DMS53 treated with DMSO at 0.1 percent for 48 hours (cell line): Measurements from ENCODE around the gene LPAR3.
A peak's percentile ranks its signal among the peaks of the same experiment; 100 is the strongest.

Experiments used
- DNase-seq: peaks from one replicate; lab custom pipeline; 2025; ENCODE audit not compliant: unreplicated experiment; lab: John Stamatoyannopoulos, UW

LPAR3 gene

DNA sequence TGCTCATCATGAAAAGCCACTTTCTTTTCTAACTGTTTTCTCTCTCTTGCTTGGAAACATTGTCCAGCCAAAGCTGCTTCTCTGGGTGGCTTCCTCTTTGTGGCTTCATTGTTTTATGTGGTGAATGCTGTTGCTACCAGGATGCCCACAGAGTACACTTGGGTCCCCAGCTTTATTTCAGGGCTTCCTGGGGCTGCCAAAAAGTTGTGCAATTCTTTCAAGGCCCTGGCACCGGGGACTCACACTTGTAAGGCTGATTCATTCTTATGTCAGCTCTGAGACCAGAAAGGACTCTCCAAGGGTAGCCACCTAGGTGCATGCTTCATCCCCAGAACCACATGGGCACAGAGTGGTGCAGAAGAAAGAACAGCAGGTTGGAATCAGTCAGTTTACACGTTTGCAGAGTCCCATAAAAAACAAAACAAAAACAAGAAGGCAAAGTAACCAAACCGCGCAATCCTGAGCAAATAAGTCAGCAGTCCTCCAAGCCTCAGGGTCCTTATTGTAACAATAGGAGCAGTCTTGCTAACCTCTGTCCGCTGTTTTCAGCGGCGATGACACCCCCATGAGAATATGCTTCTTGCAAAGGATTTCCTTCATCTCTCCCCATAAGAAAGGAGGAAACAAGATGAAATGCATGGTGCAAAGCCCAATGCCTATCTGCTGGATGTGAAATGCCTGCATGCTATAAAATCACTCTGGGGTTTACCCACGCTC, 112.8 kb downstream of the LPAR3 start:
- no peak for DNase-seq

DNA sequence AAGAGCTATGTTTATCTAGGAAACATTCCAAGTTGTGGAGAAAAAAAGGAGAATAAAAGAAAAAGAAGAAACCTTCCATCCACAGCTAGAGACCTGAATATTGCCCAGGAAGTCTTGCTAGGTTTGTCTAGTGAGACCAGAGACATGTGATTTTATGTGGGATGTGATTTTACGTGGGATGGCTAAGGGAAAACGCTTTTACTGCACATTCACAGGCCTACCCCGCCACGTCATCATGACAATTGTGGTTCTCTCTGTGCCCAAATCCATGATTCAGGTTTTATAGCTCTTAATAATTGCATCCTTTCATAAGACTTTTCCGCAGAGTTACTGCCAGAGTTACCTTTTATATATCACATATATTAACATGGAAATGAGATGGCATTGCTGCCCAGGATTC, 116.4 kb downstream of the LPAR3 start:
- no peak for DNase-seq

DNA sequence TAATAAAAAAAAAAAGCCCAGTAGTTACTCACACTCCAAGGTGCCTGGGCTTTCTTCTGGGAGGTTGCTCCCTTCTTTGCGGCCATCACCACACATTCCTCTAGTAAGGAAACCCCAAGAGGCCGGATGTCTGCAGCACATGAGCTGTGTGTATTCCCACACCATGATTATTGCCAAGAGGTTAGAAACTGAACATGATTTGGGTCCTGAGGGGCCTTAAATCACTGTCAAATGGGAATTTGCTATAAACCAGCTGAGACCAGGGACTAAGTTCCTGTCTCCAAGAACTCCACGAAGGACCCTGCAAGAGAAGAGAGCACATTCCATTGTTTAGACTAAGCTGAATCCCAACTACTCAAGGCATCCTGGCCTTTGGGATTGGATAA, 117.5 kb downstream of the LPAR3 start:
- no peak for DNase-seq

DNA sequence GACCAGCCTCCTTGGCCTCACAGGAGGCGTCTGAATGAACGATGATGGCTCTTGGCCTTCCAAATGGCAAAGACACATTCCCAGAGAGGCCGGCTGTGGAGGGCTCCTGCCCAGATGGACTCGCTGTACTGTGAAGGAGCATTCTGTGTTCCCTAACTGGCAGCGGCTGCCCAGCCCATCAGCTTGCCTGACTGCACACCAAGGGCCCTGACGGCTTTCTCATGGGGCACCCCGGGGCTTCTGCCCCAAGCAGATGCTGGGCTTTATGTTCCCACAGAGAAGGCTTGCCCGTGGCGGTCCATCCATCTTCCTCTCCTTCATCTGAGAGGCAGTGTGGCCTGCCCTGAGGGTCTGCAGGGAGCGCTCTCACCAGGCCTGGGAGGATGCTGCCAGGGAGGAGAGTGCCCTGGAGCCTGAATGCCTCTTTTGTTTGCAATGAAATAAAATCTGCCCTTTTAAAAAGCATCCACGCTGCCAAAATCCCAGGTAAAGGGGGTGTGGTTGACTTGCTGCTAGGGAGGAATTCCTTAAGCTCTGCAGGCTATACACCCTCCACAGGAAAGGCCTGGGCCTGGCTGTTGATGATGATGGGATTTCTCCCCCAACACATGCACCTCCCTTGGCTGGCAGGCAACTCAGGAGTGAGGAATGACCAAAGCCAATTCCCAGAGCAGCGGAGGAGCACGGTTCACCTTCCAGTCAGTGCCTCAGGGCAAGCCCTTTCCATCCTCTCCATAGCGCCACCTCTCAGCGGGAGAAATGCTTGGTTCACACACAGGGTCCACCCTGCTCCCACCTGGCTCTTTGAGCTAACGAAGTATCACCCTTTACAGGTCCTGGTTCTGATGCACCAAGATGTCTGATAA, 118.1 kb downstream of the LPAR3 start:
- DNase-seq = no peak

DNA sequence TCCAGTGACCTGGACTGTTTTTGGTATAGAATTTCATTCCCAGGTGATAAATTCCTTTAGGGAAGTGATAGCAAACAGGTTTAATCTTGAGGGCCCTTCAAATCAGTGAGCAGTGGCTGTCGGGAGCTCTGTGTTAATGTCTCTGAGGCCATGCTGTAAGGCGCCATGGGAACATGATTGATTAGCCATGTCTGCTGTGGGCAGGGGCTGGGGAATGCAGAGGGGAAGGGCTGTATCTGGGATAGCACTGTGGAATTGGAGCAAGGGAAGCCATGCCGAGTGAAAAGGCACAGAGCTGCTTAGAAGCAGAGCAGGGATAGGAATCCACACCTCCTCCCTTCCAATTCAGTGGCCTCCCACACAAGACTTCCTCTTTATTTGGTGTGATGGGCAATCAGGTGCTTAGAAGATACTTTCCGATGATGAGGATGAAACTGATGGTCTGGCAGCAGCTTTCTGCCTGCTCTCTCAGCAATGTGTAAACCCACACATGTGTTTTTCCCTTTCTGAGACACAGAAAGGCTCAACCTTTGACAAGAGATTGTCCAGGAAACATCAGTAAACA, 119.0 kb downstream of the LPAR3 start:
- no peak for DNase-seq

DNA sequence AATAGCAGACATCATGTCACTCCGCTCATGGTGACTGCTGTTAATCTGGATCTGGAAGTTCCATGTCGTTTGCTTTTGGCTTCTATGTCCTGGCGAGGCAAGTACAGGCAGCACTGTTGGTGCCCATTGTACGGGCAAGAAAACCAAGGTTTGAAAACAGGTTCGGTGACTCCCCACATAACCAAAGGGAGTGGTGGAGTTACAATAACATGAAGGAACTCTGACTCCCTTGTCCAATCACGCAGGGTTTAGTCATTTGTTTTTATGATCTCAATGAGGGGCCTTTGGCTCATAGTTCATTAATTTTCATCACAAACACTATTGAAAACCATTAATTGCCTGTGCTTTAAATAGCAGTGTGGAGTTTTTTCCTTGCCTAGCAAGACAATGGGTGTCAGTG, 119.8 kb downstream of the LPAR3 start:
- DNase-seq = no peak

DNA sequence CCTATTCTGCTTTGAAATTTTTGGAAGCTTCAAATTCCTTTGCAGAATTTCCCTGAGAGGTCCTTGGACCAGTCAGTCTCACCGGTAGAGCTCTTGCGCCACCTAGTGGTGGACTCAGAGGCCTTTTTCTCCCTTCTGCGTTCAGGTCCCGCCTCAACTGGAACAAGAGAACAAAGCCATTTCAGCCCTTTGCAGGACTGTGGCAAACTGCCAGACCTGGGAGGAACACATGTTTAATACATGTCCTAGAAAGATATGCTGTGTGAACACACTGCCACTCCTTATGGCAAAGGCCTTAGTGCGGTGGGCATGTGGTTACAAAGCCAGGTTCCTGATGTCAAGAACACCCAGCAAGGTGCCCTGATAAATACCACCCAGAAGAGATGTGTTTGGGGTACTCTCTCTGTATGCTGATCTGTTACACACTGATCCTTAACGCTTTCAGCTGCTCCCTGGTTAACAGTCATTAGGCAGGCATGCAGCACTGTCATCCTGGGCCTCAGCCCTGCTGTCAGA, 120.5 kb downstream of the LPAR3 start:
- DNase-seq = peak; percentile 83

DNA sequence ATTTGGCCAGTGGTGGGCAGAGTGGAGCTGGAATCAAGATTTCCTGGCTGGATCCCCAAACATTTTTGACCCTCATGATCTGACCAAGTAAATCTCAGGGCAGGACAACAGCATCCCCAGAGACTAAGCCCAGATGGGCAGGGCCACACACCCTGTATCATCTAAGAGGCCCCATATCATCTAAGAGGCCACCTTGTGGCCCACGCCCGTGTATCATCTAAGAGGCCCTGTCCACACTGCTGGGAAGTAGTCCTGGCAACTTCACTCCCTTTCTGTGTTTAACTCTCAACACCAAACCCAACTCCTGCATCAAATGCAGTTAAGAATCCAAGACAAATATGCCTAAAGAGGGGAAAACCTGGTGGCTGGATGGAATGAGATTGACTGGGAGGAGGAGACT, 121.1 kb downstream of the LPAR3 start:
- DNase-seq = no peak

DNA sequence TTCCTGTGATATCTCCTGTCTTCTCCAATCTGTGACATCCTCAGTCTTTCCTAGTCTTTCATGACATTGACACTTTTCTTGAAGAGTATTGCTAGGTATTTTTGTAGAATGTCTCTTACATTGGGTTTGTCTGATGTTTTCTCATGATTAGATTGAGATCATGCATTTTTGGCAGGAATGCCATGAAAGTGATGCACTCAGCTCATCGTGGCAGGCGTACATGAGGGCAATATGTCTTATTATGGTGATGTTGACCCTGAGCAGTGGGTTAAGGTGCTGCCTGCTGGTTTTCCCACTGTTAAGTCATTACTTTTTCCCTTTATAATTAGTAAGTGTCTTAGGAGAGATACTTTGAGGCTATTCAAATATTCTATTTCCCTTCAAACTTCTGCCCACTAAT, 122.5 kb downstream of the LPAR3 start:
- DNase-seq = no peak

DNA sequence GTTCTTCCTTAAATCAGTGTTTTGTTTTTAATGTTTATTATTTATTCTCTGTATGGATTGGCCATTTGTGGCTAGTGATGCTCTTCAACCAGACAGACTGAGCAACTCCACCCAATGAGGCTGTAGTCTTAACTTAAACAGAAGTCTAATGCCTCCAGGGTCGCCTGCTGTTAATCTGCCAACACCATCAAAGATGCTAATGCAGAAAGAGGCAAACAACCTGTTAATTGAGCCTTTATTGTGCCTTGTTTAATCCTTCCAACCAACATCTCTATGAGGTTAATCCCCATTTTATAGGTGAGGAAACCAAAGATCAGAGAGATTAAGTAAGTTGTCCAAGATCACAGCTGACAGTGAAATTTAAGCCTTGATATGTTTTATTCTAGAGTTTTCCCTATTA, 123.4 kb downstream of the LPAR3 start:
- DNase-seq = no peak

DNA sequence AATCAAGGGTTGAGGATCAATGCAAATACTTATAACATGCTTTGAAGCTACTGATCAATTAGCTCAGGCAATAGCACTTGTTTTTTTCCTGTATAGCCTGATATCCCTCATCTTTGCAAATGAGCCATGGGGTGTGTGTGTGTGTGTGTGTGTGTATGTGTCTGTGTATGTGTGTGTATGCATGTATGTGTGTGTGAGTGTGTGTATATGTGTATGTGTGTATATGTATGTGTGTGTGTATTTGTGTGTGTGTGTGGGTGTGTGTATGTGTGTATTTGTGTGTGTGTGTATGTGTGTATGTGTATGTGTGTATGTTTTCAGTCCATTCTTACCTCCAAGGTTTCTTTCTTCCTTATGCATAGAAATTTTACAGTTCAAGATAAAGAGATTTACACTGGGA, 124.4 kb downstream of the LPAR3 start:
- no peak for DNase-seq

DNA sequence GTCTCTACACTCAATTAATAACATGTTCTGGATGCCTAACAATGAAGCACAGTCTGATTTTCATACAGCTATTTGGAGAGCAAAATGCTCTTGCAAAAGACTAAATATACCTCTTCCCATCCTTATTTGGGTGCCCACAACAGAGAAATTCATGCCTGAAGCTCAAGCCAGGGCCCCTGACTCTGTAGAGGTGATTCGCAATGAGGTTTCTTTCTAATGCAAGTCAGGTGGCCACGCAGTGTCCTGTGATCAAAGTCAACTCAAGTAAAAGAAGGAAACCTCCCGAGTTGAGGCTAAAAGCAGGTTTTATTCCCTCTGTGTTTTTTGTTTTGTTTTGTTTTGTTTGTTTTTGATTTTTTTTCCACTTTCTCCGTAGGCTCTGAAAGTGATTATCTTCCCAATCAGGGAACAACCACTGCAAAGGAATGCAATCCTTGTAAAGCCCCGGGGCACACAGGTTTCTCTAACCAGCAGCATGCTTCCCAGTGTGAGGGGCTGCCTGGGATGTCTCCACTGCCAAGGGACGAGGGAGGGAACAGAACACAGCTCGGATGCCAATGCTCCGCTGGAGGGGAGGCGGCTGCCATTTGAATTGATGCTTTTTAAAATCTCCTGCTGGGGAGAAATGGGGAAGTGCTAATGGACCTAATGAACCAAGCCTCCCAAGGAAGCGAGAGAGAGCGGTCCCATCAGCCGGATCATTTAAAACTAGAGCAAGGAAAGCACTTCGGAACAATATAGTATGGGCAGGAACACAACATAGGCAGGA, 128.9 kb downstream of the LPAR3 start:
- no peak for DNase-seq

DNA sequence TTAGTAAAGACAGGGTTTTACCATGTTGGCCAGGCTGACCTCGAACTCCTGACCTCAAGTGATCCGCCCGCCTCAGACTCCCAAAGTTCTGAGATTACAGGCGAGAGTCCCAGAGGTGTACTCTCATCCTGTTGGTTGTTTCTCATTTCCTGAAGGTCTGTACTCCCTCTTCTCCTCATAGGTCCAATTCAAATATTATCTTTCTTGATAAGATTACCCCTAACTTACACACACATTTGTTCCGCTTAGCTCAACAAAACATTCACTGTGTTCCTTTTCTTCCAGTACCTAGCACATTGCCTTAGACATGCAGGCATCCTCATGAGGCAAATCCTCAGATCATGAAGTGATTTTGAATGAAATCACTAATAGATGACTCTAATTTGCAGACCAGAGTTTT, 130.3 kb downstream of the LPAR3 start:
- DNase-seq = no peak
